Esophagus (tissue), 2 donors: ENCODE data around the gene ZNF365. TPM values are rescaled to one million over a fixed set of nuclear protein-coding genes. Genes with fewer than 3 reads are reported as not detected.

ENCODE experiments used
- H3K27ac ChIP-seq, 2 donors: one replicate each; pipeline ENCODE4 v1.5.1; 2013; ENCODE audit warnings: low read depth in 2 of 2, mild to moderate bottlenecking in 2 of 2, inconsistent platforms in 1 of 2, low read length in 1 of 2, moderate library complexity in 1 of 2
- H3K27me3 ChIP-seq, 2 donors: one replicate each; pipeline ENCODE4 v1.6.1; 2013; ENCODE audit warnings: low read length in 2 of 2, control low read depth in 1 of 2, mild to moderate bottlenecking in 1 of 2; ENCODE audit not compliant: insufficient read depth in 2 of 2, control insufficient read depth in 1 of 2
- H3K36me3 ChIP-seq, 2 donors: one replicate each; pipeline ENCODE4 v1.6.1; 2013; ENCODE audit warnings: low read length in 1 of 2; ENCODE audit not compliant: control insufficient read depth in 2 of 2, insufficient read depth in 2 of 2
- H3K4me1 ChIP-seq, 2 donors: one replicate each; pipeline ENCODE4 v1.6.1; 2013; ENCODE audit warnings: low read length in 1 of 2; ENCODE audit not compliant: control insufficient read depth in 2 of 2, insufficient read depth in 2 of 2
- H3K4me3 ChIP-seq, 2 donors: one replicate each; pipeline ENCODE4 v1.5.1; 2013; ENCODE audit warnings: low read length in 2 of 2, mild to moderate bottlenecking in 2 of 2, low read depth in 1 of 2, moderate library complexity in 1 of 2
- H3K9me3 ChIP-seq, 2 donors: one replicate each; pipeline ENCODE4 v1.6.1; 2013; ENCODE audit warnings: mild to moderate bottlenecking in 2 of 2, low read depth in 1 of 2, low read length in 1 of 2, moderate library complexity in 1 of 2; ENCODE audit not compliant: control insufficient read depth in 2 of 2, insufficient read depth in 1 of 2
- WGBS, 2 donors: extraction: QIAGEN DNeasy Blood & Tissue Kit; methylation state at CpG; one replicate each; pipeline ENCODE4 v1.1.7; 2013; 5-methylcytosine and 5-hydroxymethylcytosine counted together
- polyA plus RNA-seq, 2 donors: library from polyadenylated mRNA; stranded (reverse); fragments of 200-250 nt; gene quantifications; one replicate each; pipeline ENCODE4 v1.2.3, GENCODE V29; 2013
- donor health status: healthy with polysubstance abuse.
- donor health status: Bipolar disorder and iron deficiency.

The ZNF365 gene
- polyA plus RNA-seq, 2 donors = 4.4 to 14.0 TPM

DNA sequence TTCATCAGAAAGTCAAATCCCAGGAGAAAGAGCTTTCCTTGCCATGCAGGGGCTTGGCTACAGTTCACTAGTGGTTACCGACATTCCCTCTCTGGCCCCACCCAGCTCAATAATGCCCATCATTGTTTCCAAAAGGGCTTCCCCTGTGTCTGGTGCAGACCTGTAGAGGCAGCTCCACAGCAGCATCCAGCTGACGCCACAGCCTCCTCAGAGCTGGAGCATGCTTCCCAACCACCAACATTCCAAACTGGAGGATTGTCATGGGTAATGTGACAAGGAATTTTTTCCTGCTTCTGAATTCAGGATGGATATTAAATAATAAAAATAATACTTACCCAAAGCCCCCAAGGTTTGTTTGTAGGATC lies 77.4 kb downstream of the ZNF365 start:
- Histone ChIP-seq H3K27me3 (no peaks in the 10 kb centered on the region), H3K9me3 (no peaks in the 10 kb centered on the region), H3K4me3 (no peak overlapping the region), H3K4me1 (no peaks in the 10 kb centered on the region), H3K27ac (no peak overlapping the region), H3K36me3 (no peaks in the 10 kb centered on the region)
- WGBS, 2 donors = 55 to 56% methylated on average over 2 of the region's 2 CpGs

Other genes with a start within 250 kb of the ZNF365 start
- 1 to 10 TPM; 7.3 to 7.8 TPM for gene RTKN2, start 105.5 kb upstream of the ZNF365 start, polyA plus RNA-seq